NK-92 (cell line): Measurements from ENCODE around the gene CDK4.
"Not testable (repeated sequence)": the region's sequence is repeated elsewhere in the genome, so short reads cannot be mapped to it uniquely, and the experiment has no call there.

ENCODE experiments used
- DNase-seq: peaks from one replicate; lab custom pipeline; 2025; ENCODE audit not compliant: unreplicated experiment; lab: John Stamatoyannopoulos, UW

Gene CDK4

GRCh38 chr12:57726884-57727757 lies 25.0 kb downstream of the CDK4 start:
- DNase-seq, result no peak

DNA sequence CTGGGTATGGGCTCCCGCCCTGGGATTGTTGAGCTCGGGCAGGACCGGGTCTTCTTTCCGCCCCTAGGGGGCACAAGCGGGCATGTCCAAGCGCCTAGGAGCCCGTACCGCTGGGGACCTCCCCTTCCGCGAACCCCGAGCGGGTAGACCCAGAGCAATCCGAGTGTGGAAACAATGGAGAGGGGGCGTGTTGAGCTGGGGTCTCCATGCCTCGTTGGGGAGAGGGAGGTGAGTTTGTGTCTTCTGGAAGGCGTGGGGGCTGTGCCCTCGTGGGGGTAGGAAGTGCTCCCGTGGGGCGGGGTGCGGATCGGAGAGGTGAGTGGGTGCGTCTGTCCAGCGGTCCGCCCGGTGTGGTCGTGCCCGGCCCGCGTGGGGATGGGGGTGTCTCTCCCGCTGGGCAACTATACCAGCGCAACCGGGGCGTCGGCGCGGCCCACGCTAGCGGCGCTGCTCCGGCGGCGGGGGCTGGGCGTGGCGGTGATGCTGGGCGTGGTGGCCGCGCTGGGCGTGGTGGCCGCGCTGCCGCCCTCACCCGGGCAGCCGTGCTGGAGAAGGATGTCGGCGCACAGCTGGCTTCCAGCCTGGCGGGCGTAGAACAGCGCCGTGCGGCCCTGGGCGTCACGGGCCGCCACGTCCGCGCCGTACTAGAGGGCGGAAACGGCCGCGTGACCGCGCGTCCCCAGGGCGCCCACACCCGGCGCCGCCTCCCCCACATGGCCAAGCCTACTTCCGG lies 25.8 kb downstream of the CDK4 start:
- DNase-seq, result no peak

- no peak for DNase-seq
Measured at GRCh38 chr12:57725851-57726150, 26.3 kb downstream of the CDK4 start.

- DNase-seq, result no peak
Measured at GRCh38 chr12:57724936-57725740, 27.0 kb downstream of the CDK4 start.

GRCh38 chr12:57724003-57724935 lies 27.8 kb downstream of the CDK4 start:
- no peak for DNase-seq

GRCh38 chr12:57723630-57723962 lies 28.5 kb downstream of the CDK4 start:
- no peak for DNase-seq

DNA sequence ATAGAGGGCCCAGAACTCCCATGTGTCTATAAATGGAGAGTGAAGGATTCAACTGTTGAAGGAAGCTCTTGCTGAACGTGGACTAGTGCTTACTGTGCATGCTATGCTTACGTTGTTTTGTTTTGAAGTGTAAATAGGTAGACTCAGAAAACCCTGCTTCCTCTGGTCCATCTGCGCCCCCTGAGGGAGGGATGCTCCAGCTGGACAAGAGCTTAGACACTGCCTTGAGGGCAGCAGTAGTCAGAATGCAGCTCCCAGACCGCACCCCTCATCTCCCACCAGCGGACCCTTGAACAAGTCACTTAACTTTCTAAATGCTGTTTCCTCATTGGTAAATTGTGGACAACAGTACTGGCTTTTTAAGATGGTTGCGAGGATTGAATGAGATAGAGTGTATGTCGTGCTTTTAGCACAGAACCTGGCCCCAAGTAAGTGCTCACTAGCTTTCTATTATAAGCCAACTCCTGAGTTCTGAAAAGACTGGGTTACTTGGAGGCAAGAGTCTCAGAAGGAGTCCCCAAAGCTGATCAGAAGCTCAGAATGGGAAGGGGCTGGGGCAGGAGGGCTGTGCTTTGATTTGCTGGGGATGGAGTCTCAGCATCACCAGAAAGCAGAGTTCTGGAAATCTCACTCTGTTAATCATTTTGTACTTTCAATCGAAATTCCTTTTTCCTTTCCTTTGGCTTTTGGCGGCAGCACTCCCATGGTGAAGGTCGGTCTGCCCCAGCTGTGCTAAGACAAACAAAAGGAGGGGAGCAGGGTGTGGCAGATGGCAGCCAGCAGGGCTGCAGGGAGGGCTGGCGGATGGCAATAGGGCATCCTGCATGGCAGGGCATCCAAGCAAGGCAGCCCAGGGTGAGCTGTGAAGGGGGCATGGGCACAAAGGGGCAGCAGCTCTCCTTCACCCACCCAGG lies 29.1 kb downstream of the CDK4 start:
- DNase-seq, result no peak

DNA sequence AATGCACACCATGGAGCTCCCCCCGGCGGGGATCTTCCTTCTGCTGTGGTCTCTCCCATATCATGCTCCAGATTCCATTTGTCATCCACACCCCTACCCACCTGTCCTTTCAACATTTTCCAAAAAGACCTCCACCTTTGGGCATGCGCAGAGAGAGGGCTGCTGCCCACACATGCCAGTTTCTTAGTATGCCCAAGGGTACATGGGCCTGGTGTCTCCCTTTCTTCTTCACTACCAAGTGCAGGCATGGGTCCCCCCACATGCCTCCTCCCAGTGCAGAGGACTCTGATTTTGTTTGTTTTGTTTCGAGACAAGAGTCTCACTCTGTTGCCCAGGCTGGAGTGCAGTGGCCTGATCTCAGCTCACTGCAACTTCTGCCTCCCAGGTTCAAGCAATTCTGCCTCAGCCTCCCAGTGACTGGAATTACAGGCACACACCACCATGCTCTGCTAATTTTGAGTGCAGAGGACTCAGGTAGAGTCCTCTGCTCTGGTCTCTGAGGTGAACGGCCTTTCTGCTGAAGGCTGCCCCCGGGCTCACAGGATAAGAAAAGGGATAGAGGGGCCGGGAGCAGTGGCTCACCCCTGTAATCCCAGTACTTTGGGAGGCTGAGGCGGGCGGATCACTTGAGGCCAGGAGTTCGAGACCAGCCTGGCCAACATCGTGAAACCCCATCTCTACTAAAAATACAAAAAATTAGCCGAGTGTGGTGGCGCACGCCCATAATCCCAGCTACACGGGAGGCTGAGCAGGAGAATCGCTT lies 30.1 kb downstream of the CDK4 start:
- not testable (repeated sequence) for DNase-seq

DNA sequence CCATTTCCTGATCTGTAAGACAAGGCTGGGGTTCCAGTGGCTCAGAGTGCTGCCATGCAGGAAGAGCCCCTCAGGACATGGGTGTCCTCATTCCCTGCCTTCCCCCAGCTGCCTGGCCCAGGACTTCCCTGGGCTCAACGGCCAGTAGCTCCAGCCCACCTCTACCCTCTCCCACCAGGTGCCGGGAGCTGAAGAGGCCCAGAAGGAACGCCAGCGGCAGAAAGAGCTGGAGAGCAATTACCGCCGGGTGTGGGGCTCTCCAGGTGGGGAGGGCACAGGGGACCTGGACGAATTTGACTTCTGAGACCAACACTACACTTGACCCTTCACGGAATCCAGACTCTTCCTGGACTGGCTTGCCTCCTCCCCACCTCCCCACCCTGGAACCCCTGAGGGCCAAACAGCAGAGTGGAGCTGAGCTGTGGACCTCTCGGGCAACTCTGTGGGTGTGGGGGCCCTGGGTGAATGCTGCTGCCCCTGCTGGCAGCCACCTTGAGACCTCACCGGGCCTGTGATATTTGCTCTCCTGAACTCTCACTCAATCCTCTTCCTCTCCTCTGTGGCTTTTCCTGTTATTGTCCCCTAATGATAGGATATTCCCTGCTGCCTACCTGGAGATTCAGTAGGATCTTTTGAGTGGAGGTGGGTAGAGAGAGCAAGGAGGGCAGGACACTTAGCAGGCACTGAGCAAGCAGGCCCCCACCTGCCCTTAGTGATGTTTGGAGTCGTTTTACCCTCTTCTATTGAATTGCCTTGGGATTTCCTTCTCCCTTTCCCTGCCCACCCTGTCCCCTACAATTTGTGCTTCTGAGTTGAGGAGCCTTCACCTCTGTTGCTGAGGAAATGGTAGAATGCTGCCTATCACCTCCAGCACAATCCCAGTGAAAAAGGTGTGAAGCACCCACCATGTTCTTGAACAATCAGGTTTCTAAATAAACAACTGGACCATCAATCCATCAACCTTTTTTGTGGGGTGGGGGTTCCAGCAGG lies 31.2 kb downstream of the CDK4 start:
- no peak for DNase-seq

DNA sequence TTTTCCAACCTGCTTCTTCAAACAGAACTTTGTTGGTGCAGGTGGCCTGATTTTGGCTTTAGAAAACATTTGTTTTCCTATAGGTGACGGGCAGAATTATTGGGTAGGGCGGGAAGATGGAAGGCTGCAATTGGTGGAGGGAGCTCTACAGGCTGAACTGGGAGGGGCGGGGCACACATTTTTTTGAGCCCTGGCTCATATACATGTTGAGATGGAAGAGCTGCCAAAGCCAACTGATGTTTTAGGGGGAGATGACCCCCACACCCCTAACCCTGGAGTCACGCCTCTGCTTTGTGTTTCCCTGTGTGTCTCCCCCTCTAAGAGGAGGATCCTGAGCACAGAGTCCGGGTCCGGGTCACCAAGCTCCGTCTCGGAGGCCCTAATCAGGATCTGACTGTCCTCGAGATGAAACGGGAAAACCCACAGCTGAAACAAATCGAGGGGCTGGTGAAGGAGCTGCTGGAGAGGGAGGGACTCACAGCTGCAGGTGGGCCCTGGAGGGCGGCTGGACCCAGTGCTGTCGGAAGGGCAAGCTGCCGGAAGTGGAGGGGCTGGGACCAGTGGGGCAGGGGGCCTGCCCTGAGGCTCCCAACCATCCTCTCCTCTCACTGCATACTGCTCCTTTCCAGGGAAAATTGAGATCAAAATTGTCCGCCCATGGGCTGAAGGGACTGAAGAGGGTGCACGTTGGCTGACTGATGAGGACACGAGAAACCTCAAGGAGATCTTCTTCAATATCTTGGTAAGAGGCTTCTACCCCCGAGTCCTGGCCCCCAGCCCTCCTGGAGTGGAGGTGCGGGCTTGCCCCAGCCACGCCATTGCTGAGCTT lies 32.1 kb downstream of the CDK4 start:
- no peak for DNase-seq

DNA sequence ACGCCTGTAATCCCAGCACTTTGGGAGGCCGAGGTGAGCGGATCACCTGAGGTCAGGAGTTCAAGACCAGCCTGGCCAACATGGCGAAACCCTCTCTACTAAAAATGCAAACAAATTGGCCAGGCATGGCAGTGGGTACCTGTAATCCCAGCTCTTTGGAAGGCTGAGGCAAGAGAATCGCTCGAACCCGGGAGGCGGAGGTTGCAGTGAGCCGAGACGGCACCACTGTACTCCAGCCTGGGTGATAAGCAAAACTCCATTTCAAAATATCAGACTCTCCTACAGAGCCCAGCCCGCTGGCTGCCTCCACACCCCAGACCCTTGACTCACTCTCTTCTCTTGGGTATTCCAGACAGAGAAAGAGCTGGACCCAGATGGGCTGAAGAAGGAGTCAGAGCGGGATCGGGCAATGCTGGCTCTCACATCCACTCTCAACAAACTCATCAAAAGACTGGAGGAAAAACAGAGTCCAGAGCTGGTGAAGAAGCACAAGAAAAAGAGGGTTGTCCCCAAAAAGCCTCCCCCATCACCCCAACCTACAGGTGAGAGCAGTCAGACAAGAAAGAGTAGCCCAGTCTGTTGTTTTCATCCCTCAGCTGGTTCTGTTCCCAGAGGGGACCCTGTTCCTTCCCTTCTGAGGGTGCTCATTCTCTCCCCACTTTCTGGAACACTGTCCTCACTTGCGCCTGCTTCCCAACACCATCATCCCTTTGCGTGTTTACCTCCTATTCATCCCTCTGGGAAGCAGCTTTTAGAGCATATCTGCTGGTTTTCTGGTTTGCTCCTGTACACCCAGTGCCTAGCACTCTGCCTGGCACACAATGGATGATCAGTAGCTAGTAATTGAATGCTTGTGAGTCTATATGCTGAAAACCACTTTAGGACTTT lies 33.2 kb downstream of the CDK4 start:
- DNase-seq, result no peak

- DNase-seq, result no peak
Measured at GRCh38 chr12:57717846-57718640, 34.1 kb downstream of the CDK4 start.

DNA sequence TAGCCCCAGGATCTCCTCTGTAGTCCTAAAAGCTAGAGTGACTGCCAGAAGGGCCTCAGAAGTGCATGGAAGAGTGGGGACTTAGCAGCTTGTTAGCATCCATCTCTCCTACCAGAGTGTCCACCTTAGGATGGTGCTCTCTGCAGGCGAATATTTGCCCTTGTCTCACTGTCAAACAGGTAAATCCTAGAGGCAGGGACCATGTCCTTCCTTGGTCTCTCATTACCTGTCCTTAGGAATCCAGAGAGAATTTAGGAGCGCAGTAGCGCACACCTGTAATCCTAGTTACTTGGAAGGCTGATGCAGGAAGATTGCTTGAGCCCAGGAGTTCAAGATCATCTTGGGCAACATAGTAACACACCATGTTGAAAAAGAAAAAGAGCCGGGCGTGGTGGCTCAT lies 35.0 kb downstream of the CDK4 start:
- no peak for DNase-seq

DNA sequence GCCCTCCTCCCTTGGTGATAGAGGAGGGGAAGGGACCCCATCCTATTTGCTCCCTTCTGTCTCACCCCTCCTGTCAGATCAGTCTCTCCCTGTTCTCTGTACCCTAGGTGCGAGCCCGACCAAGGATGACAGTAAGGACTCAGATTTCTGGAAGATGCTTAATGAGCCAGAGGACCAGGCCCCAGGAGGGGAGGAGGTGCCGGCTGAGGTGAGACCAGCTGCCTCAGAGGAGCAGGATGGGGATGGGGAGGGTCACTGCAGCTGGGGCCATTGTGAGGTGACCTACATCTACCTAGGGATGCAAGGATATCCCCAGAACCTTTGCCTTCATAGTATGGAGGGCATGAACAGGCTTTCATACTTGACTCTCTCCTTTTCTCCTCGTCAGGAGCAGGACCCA lies 35.8 kb downstream of the CDK4 start:
- no peak for DNase-seq

- DNase-seq, result no peak
Measured at GRCh38 chr12:57715786-57716185, 36.3 kb downstream of the CDK4 start.
